DLD1 (cell line): Measurements from ENCODE around the gene MRPS18B.
"Not testable (repeated sequence)": the region's sequence is repeated elsewhere in the genome, so short reads cannot be mapped to it uniquely, and the experiment has no call there.

Experiments used
- in situ Hi-C: cut with HindIII; loops from 2 replicates; pipeline ENCODE4 v1.10.0; 2017; ENCODE audit warnings: low sequenced_read_pairs

Gene MRPS18B

DNA sequence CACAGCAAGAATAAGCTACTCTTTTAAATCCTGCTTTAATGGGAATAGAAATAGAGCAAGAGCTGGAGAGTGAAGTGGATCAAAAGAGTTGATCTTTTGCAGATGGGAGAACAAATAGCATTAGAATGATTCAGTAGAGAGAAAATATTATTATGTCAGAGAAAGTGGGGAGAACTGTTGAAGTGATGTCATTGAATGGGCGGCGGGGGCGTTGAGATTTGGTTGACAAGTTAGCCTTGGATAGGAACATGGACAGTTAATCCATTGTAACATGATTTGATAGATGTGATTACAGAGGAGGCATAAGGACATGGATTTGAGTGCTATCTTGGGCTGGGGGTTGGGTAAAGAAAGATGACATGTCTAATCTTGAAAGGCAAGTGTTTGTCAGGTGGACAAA lies 18.2 kb downstream of the MRPS18B start:
- in situ Hi-C loops: no loop called here

DNA sequence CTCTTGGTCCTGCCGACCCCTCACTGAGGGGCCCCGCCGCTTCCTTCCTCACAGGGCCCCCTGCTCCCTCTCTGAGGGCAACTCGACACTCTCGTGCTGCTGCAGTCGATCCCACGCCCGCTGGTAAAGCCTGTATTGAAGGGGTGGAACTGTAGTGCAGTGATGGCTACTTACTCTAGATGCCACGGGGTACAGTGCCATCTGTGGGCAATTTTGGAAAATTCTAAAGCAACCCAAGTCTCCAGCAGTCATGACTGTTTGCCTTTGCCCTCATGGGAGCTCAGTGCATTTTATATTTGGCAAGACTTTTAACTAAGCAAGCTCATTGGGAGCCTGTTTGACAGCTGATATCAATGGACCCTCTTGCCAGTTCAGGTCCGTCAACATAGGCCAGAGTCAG lies 22.8 kb downstream of the MRPS18B start:
- in situ Hi-C loops: no loop called here

DNA sequence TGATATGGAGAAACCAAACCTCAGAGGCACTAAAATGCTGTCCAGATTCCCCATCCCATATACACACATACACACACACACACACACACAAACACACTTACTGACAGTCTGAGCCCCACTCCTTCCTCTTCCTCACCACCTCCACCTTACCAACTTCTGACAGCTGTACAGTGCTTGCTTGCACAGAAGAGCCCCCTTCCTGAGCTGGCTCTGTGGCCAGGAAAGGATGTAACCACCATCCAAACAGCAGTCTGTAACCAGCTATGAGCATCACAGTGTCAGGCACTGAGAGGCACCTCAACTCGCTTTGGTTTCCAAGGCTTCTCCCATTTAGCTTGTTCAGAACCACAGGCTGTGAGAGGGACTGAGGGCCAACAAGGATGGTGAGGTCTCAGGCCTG lies 23.4 kb downstream of the MRPS18B start:
- in situ Hi-C loops: no loop called here

DNA sequence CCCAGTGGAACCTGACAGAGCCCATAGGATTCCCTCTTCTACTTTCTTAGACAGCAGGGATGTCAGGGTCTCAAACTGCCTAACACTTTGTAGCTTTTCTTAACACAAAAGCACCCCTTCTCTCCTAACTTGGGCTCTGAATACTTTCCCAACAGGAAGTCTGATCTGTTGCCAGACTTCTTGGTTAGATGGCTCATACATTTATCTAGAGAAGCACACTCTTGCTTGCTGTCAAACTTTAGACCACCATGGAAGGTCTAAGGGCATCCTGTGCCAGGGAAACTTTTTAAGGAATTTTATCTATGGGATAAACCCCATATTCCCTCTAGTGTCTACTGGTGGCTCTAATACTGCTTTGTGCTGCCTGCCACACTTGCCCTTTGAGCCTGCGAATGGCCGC lies 26.0 kb downstream of the MRPS18B start:
- in situ Hi-C loops: no loop called here

DNA sequence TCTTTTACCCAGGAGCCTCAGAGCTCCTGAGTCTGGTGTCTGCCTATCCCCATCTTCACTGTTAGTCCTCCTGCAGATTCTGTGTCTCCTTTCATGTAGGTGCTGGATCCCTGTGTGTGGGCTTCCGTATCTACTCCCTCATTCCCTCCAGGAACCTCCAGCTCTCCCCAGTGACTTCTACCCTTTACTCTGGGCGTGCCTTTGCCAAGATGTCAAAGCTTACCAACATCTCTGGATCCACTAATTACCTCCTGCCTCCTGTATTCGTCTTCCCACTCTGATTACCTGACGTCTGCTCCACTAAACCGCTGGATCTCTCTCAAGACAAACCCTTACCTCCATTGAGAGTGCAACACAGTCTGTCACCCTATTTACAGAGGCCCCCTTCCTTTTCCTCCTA lies 27.1 kb downstream of the MRPS18B start:
- in situ Hi-C loops: no loop called here

DNA sequence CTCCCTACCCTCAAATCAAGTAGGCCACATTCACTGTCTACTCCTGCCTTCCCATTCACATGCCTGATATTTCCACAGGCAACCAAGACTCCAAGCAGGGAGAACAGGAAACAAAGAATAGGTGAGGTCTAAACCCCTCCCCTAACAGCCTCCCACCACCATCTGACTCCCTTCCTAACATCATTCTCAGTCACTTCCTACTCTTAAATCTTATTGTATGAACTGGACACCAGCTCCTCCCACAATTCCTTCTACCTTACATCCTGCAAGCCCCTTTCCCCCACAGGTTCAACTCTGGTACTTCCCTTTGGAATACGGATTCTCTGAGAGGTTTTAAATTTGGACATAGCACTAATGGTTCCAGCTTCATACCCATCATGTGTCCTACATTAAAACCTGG lies 28.3 kb downstream of the MRPS18B start:
- in situ Hi-C loops: no loop called here

DNA sequence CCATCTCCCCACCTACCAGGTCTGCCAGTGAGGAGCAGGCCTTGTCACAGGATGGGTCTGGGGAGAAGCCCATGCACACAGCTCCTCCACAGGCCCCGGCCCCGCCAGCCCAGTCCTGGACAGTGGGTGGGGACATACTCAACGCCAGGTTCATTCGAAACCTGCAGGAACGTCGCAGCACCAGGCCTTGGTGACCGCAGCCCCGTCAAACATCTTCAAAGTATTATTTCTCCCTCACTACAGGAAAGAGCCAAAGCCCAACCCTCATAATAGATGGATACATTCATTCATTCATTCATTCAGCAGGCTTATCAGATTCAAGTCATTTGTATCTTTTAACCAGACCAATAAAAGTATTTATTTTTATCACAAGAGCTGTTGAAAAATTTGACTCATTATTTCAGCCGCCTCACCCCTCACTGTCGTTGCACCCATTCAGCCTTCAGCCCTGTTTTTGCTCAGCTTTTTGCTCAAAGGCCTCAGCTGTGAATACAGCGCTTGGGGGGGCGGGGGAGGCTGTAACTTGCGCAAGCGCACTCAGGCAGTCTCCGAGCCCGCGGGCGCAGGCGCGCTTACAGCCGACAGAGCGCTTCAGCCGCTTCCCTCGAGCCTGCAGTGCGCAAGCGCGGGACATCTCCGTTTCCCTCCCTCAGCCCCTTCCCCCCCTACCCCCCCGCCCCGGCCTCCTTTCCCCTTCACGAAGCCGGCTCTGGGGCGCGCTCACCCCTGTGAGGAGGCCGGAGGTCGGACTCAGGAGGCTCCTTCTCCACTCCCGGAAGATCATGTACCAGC lies 29.0 kb downstream of the MRPS18B start, which contains the start of gene C6orf136:
C6orf136 (plus strand) TSS at position 684 of the 792 bp plus-strand sequence; CDS start at position 783, 99 bp downstream.
- in situ Hi-C loops: no loop called here

GRCh38 chr6:30647242-30648116 lies 29.8 kb downstream of the MRPS18B start:
- in situ Hi-C loops: no loop called here

GRCh38 chr6:30651143-30651542 lies 33.5 kb downstream of the MRPS18B start:
- in situ Hi-C loops: no loop called here

- in situ Hi-C loops: no loop called here
These were observed 37.4 kb downstream of the MRPS18B start for GRCh38 chr6:30654798-30655742.

GRCh38 chr6:30655743-30656094 lies 38.1 kb downstream of the MRPS18B start:
- in situ Hi-C loops: no loop called here

- in situ Hi-C loops: no loop called here
These were observed 38.9 kb downstream of the MRPS18B start for GRCh38 chr6:30656513-30656912.

GRCh38 chr6:30657454-30657853 lies 39.8 kb downstream of the MRPS18B start:
- in situ Hi-C loops: no loop called here

- in situ Hi-C loops: not testable (repeated sequence)
These were observed 40.3 kb downstream of the MRPS18B start for GRCh38 chr6:30657922-30658321.

GRCh38 chr6:30664994-30665767 lies 47.5 kb downstream of the MRPS18B start:
- in situ Hi-C loops: no loop called here

DNA sequence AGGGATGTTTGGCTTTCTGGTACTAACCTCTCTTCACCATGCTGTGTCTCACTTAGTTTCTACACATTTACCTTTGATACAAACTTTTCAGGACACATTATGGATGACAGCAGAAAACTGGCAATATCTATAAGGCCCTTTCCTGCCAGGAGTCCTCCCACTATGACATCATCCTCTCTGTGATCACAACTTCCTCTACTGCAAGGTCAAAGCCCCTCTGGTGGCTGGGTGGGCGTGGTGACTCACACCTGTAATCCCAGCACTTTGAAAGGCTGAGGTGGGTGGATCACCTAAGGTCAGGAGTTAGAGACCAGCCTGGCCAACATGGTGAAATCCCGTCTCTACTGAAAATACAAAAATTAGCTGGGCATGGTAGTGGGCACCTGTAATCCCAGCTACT lies 48.7 kb downstream of the MRPS18B start:
- in situ Hi-C loops: not testable (repeated sequence)

DNA sequence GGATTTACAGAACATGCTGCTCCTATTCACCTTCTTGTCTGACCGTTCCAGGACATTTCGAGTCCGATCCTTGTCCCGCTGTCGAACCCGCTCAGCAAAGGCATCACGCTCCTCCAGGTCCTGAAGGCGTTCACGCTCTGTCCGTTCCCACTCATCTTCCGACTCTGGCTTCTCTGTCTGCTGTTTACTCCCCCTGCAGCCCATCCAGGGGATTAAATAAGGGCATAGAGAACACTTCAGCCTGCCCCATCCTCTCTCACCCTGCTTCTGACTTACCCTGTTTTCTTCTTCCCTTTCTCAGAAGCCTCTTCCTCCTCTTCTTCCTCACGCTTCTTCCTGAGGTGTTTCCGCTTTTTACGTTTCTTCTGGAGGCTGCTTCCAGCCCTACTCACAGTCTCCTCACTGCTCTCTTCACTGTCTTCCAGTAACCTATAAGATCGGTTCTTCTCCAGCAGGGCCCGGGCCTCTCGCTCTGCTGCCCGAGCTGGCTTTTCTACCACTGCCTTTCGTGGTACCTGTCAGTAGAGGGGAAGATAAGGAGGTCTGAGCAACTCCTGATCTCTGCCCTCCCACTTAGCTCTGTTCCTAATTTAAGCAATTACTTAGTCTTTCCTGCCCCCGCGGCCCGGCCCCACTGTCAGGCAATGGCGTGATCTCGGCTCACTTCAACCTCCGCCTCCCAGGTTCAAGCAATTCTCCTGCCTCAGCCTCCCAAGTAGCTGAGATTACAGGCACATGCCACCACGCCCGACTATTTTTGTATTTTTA lies 53.3 kb downstream of the MRPS18B start:
- in situ Hi-C loops: no loop called here

- in situ Hi-C loops: no loop called here
These were observed 55.0 kb downstream of the MRPS18B start, which contains the start of gene DHX16 for GRCh38 chr6:30672445-30673253. TSS of gene DHX16 (minus strand) at chr6:30673006. CDS start at chr6:30672841, 165 bp downstream.
